Hepatocyte (in vitro differentiated cells): ENCODE measurements around the gene KPNA2. TPM values are rescaled to one million over a fixed set of nuclear protein-coding genes. Genes with fewer than 3 reads are reported as not detected.
A peak's percentile ranks its signal among the peaks of the same experiment; 100 is the strongest.
"Not testable (repeated sequence)": the region's sequence is repeated elsewhere in the genome, so short reads cannot be mapped to it uniquely, and the experiment has no call there.

Experiments used
- DNase-seq: peaks from one replicate; pipeline ENCODE4 v3.0.0-alpha.2; 2016; ENCODE audit warnings: low spot score
- H2AFZ ChIP-seq: fragments of 200-600 bp; sonication (generic); 2 replicates; pipeline ENCODE4 v1.6.0; 2016; ENCODE audit warnings: antibody characterized with exemption, mild to moderate bottlenecking
- H3K27ac ChIP-seq: fragments of 200-600 bp; sonication (generic); 2 replicates; pipeline ENCODE4 v1.5.1; 2016; ENCODE audit warnings: mild to moderate bottlenecking
- H3K27me3 ChIP-seq: fragments of 200-600 bp; sonication (generic); 2 replicates; pipeline ENCODE4 v1.6.1; 2016
- H3K36me3 ChIP-seq: fragments of 200-600 bp; sonication (generic); replicated peaks from 2 replicates; pipeline ENCODE4 v1.5.1; 2016; ENCODE audit warnings: low read depth; ENCODE audit not compliant: insufficient read depth
- H3K4me1 ChIP-seq: fragments of 200-600 bp; sonication (generic); 2 replicates; pipeline ENCODE4 v1.5.1; 2016; ENCODE audit warnings: mild to moderate bottlenecking, moderate library complexity; ENCODE audit not compliant: insufficient read depth
- H3K4me2 ChIP-seq: fragments of 200-600 bp; sonication (generic); 2 replicates; pipeline ENCODE4 v1.6.0; 2016
- H3K4me3 ChIP-seq: fragments of 200-600 bp; sonication (generic); 2 replicates; pipeline ENCODE4 v1.5.1; 2016; ENCODE audit warnings: mild to moderate bottlenecking
- H3K79me2 ChIP-seq: fragments of 200-600 bp; sonication (generic); 2 replicates; pipeline ENCODE4 v1.6.0; 2017; ENCODE audit warnings: mild to moderate bottlenecking
- H3K9me2 ChIP-seq: fragments of 200-600 bp; sonication (generic); replicated peaks from 2 replicates; pipeline ENCODE4 v1.6.0; 2017; ENCODE audit warnings: mild to moderate bottlenecking; ENCODE audit not compliant: insufficient read depth
- H3K9me3 ChIP-seq: fragments of 200-600 bp; sonication (generic); 2 replicates; pipeline ENCODE4 v1.5.1; 2016; ENCODE audit warnings: low read depth, mild to moderate bottlenecking
- H4K20me1 ChIP-seq: fragments of 200-600 bp; sonication (generic); 2 replicates; pipeline ENCODE4 v1.6.0; 2016; ENCODE audit warnings: mild to moderate bottlenecking; ENCODE audit not compliant: insufficient read depth, poor library complexity, severe bottlenecking
- CTCF ChIP-seq: fragments of 200-600 bp; sonication (generic); IDR thresholded peaks from 2 replicates; pipeline ENCODE4 v1.5.1; 2016; ENCODE audit warnings: antibody characterized with exemption, mild to moderate bottlenecking; ENCODE audit not compliant: poor library complexity
- EZH2 ChIP-seq: fragments of 200-600 bp; sonication (generic); IDR thresholded peaks from 2 replicates; pipeline ENCODE4 v1.6.1; 2016; ENCODE audit warnings: antibody characterized with exemption, mild to moderate bottlenecking, borderline replicate concordance
- EZH2phosphoT487 ChIP-seq: fragments of 200-600 bp; sonication (generic); IDR thresholded peaks from one replicate; pipeline ENCODE4 v1.6.1; 2018; ENCODE audit warnings: antibody characterized with exemption, mild to moderate bottlenecking, low read depth, moderate library complexity; ENCODE audit not compliant: unreplicated experiment, severe bottlenecking
- WGBS: methylation state at CpG from one replicate; pipeline ENCODE4 v1.1.6; 2016; ENCODE audit warnings: low lambda C conversion rate; ENCODE audit errors: missing lambda C conversion rate; 5-methylcytosine and 5-hydroxymethylcytosine counted together
- polyA plus RNA-seq: library from polyadenylated mRNA; unstranded; fragments of >200 nt; fragmentation: Nextera tagmentation; extraction: Ambion mirVana; gene quantifications from 2 replicates; pipeline ENCODE4 v1.2.1, GENCODE V29; 2016
- total RNA-seq: library from RNA; depleted of rRNA; stranded (reverse); fragments of >200 nt; gene quantifications from 2 replicates; pipeline ENCODE4 v1.2.3, GENCODE V29; 2014

The KPNA2 gene
- total and polyA plus RNA-seq, 2 experiments from 2014 or later: 62.6 to 99.5 TPM

- not testable (repeated sequence) for H3K4me2 ChIP-seq, H3K36me3 ChIP-seq
Measured at GRCh38 chr17:68077498-68077897, 42.0 kb downstream of the KPNA2 start.

GRCh38 chr17:68080411-68081150 lies 45.0 kb downstream of the KPNA2 start:
- H4K20me1 ChIP-seq: no peaks in the 10 kb centered on the region
- no peaks in the 10 kb centered on the region for H3K27me3 ChIP-seq
- H3K4me3 ChIP-seq: no peak overlapping the region
- H3K9me3 ChIP-seq: no peaks in the 10 kb centered on the region
- H3K27ac ChIP-seq: no peak overlapping the region
- DNase-seq: no peak
- no peaks in the 10 kb centered on the region for H3K36me3 ChIP-seq
- H2AFZ ChIP-seq: no peak overlapping the region
- H3K9me2 ChIP-seq: no peaks in the 10 kb centered on the region
- no peaks in the 10 kb centered on the region for H3K79me2 ChIP-seq
- peaks cover 9% of the 10 kb centered on the region for H3K4me1 ChIP-seq
- no peak overlapping the region for H3K4me2 ChIP-seq
- TF ChIP-seq CTCF (no peak), EZH2phosphoT487 (no peak), EZH2 (no peak)
- 96% methylated on average over 44 of the region's 46 CpGs for WGBS

More at GRCh38 chr17:68077498-68077897, 42.0 kb downstream of the KPNA2 start:
- not testable (repeated sequence) for H3K27ac ChIP-seq, H3K79me2 ChIP-seq, H3K4me3 ChIP-seq, H3K27me3 ChIP-seq, H2AFZ ChIP-seq, H3K9me2 ChIP-seq, H3K9me3 ChIP-seq, DNase-seq, H4K20me1 ChIP-seq, H3K4me1 ChIP-seq
- 93% methylated on average over 5 of the region's 5 CpGs for WGBS

GRCh38 chr17:68081305-68082265 lies 46.0 kb downstream of the KPNA2 start:
- not testable (repeated sequence) for H3K9me3 ChIP-seq, DNase-seq, H3K4me1 ChIP-seq, H2AFZ ChIP-seq, H3K36me3 ChIP-seq, H3K79me2 ChIP-seq, H3K4me3 ChIP-seq, H3K27me3 ChIP-seq, H3K9me2 ChIP-seq, H3K4me2 ChIP-seq, H4K20me1 ChIP-seq, H3K27ac ChIP-seq
- WGBS: 84% methylated on average over 13 of the region's 13 CpGs

GRCh38 chr17:68085771-68086381 lies 50.3 kb downstream of the KPNA2 start:
- no peak overlapping the region for H3K4me3 ChIP-seq
- H3K79me2 ChIP-seq: no peaks in the 10 kb centered on the region
- H3K9me3 ChIP-seq: no peaks in the 10 kb centered on the region
- WGBS: 49% methylated on average over 7 of the region's 7 CpGs
- no peaks in the 10 kb centered on the region for H3K36me3 ChIP-seq
- no peaks in the 10 kb centered on the region for H4K20me1 ChIP-seq
- no peaks in the 10 kb centered on the region for H3K27me3 ChIP-seq
- H2AFZ ChIP-seq: no peak overlapping the region
- peak; percentile 32 for DNase-seq
- no peaks in the 10 kb centered on the region for H3K9me2 ChIP-seq
- TF ChIP-seq CTCF: no peak
- TF ChIP-seq EZH2phosphoT487: no peak
- TF ChIP-seq EZH2: no peak
- peak overlapping the region; percentile 64 for H3K4me2 ChIP-seq
- H3K27ac ChIP-seq: peak overlapping the region; percentile 52
- H3K4me1 ChIP-seq: peaks cover 9% of the 10 kb centered on the region

- not testable (repeated sequence) for H4K20me1 ChIP-seq, H3K9me2 ChIP-seq, H3K4me3 ChIP-seq, H3K9me3 ChIP-seq, H3K27me3 ChIP-seq, H2AFZ ChIP-seq, H3K4me1 ChIP-seq, H3K79me2 ChIP-seq, H3K36me3 ChIP-seq, DNase-seq
- peak overlapping the region; percentile 64 for H3K4me2 ChIP-seq
- WGBS: 88% methylated on average over 4 of the region's 4 CpGs
- H3K27ac ChIP-seq: peak overlapping the region; percentile 52
Measured at GRCh38 chr17:68086666-68087065, 51.1 kb downstream of the KPNA2 start.

GRCh38 chr17:68087131-68087623 lies 51.6 kb downstream of the KPNA2 start:
- not testable (repeated sequence) for H2AFZ ChIP-seq, H3K4me2 ChIP-seq, H3K27me3 ChIP-seq, H3K9me2 ChIP-seq, H3K9me3 ChIP-seq, H3K36me3 ChIP-seq, H3K4me1 ChIP-seq, H3K4me3 ChIP-seq, H3K79me2 ChIP-seq, H3K27ac ChIP-seq, DNase-seq, H4K20me1 ChIP-seq
- WGBS: 79% methylated on average over 10 of the region's 11 CpGs
